Neural cell (in vitro differentiated cells): Measurements from ENCODE around the gene FAM171A2. TPM values are rescaled to one million over a fixed set of nuclear protein-coding genes. Genes with fewer than 3 reads are reported as not detected.

Experiments
- H2AFZ ChIP-seq: fragments of 200-600, 300-800 bp; sonication (generic), shearing (Covaris generic); 2 replicates; pipeline ENCODE4 v1.6.0; 2014; ENCODE audit warnings: low read depth, mild to moderate bottlenecking, antibody characterized with exemption, low read length, moderate library complexity
- H3F3A ChIP-seq: fragments of 200-600 bp; shearing (Covaris generic); 2 replicates; pipeline ENCODE4 v1.6.1; 2016; ENCODE audit warnings: mild to moderate bottlenecking, moderate library complexity, mixed read lengths, antibody characterized with exemption, low read length; ENCODE audit not compliant: insufficient read depth, poor library complexity, severe bottlenecking
- H3K27ac ChIP-seq: fragments of 200-600, 300-800 bp; sonication (generic), shearing (Covaris generic); 2 replicates; pipeline ENCODE4 v1.5.1; 2014; ENCODE audit warnings: mild to moderate bottlenecking, low read length, moderate library complexity
- H3K27me3 ChIP-seq: fragments of 300-800, 200-600 bp; sonication (generic), shearing (Covaris generic); 2 replicates; pipeline ENCODE4 v1.6.0; 2014; ENCODE audit warnings: mild to moderate bottlenecking, low read depth, low read length, moderate library complexity; ENCODE audit not compliant: insufficient read depth
- H3K36me3 ChIP-seq: fragments of 300-800, 200-600 bp; sonication (generic), shearing (Covaris generic); 2 replicates; pipeline ENCODE4 v1.5.1; 2014; ENCODE audit warnings: mild to moderate bottlenecking, antibody characterized with exemption, low read length, moderate library complexity; ENCODE audit not compliant: insufficient read depth
- H3K4me2 ChIP-seq: fragments of 300-800, 200-600 bp; sonication (generic), shearing (Covaris generic); 2 replicates; pipeline ENCODE4 v1.6.0; 2014; ENCODE audit warnings: mild to moderate bottlenecking, low read length
- H3K4me3 ChIP-seq: fragments of 300-800, 200-600 bp; sonication (generic), shearing (Covaris generic); 2 replicates; pipeline ENCODE4 v1.5.1; 2014; ENCODE audit warnings: mild to moderate bottlenecking, low read length, moderate library complexity
- H3K79me2 ChIP-seq: fragments of 200-600 bp; shearing (Covaris generic); replicated peaks from 2 replicates; pipeline ENCODE4 v1.6.0; 2014; ENCODE audit warnings: mild to moderate bottlenecking, low read length, moderate library complexity; ENCODE audit not compliant: insufficient read depth
- H3K9ac ChIP-seq: fragments of 300-800, 200-600 bp; sonication (generic), shearing (Covaris generic); 2 replicates; pipeline ENCODE4 v1.6.1; 2016; ENCODE audit warnings: mild to moderate bottlenecking, low read length, mixed read lengths
- H3K9me2 ChIP-seq: fragments of 200-600 bp; shearing (Covaris generic); 2 replicates; pipeline ENCODE4 v1.6.1; 2016; ENCODE audit warnings: mild to moderate bottlenecking, low read length, mixed read lengths; ENCODE audit not compliant: insufficient read depth
- H3K9me3 ChIP-seq: fragments of 200-600, 300-800 bp; sonication (generic), shearing (Covaris generic); 2 replicates; pipeline ENCODE4 v1.6.1; 2016; ENCODE audit warnings: mild to moderate bottlenecking, mixed run types, low read length, moderate library complexity, mixed read lengths
- H4K20me1 ChIP-seq: fragments of 200-600 bp; shearing (Covaris generic); 2 replicates; pipeline ENCODE4 v1.6.1; 2016; ENCODE audit warnings: mild to moderate bottlenecking, mixed run types; ENCODE audit not compliant: insufficient read depth
- EP300 ChIP-seq: fragments of 450-650 bp; conservative IDR thresholded peaks from 2 replicates; pipeline ENCODE4 v1.6.1; 2014; ENCODE audit warnings: antibody characterized with exemption, mild to moderate bottlenecking, moderate library complexity; ENCODE audit not compliant: poor library complexity, severe bottlenecking
- EZH2 ChIP-seq: fragments of 200-600, 300-800 bp; shearing (Covaris generic), sonication (generic); IDR thresholded peaks from 2 replicates; pipeline ENCODE4 v1.6.1; 2014; ENCODE audit warnings: antibody characterized with exemption, low read length, borderline replicate concordance, mild to moderate bottlenecking; ENCODE audit not compliant: insufficient read depth, poor library complexity, severe bottlenecking
- MXI1 ChIP-seq: fragments of 450-650 bp; conservative IDR thresholded peaks from 2 replicates; pipeline ENCODE4 v1.6.1; 2014; ENCODE audit warnings: antibody characterized with exemption, mild to moderate bottlenecking; ENCODE audit not compliant: poor library complexity, severe bottlenecking
- POLR2AphosphoS5 ChIP-seq: IDR thresholded peaks from 2 replicates; pipeline ENCODE4 v1.6.1; 2012
- RAD21 ChIP-seq: fragments of 450-650 bp; conservative IDR thresholded peaks from 2 replicates; pipeline ENCODE4 v1.6.1; 2014; ENCODE audit warnings: antibody characterized with exemption, mild to moderate bottlenecking, moderate library complexity
- SMC3 ChIP-seq: fragments of 450-650 bp; conservative IDR thresholded peaks from 2 replicates; pipeline ENCODE4 v1.6.1; 2014; ENCODE audit warnings: antibody characterized with exemption, mild to moderate bottlenecking, moderate library complexity; ENCODE audit not compliant: poor library complexity
- TAF1 ChIP-seq: IDR thresholded peaks from 2 replicates; pipeline ENCODE4 v1.6.1; 2012; ENCODE audit warnings: low read depth
- polyA plus RNA-seq: library from polyadenylated mRNA; depleted of rRNA; stranded (reverse); fragments of >200 nt; gene quantifications from 2 replicates; pipeline ENCODE4 v1.2.3, GENCODE V29; 2014
- TF ChIP-seq, protein P1 (sequence below): fragments of 450-650 bp; IDR thresholded peaks from 2 replicates; pipeline ENCODE4 v1.5.1; 2014; ENCODE audit warnings: antibody characterized with exemption, mild to moderate bottlenecking, moderate library complexity; ENCODE audit not compliant: poor library complexity, severe bottlenecking
- TF ChIP-seq, protein P2 (sequence below): IDR thresholded peaks from 2 replicates; pipeline ENCODE4 v1.6.1; 2012; ENCODE audit warnings: borderline replicate concordance

The FAM171A2 gene
- polyA plus RNA-seq, 1 donor from 2014 or later = 73.6 TPM

- TF ChIP-seq RAD21 (no peak), MXI1 (no peak), EZH2 (no peak), TAF1 (no peak), POLR2AphosphoS5 (no peak)
- TF ChIP-seq, protein P1, sequence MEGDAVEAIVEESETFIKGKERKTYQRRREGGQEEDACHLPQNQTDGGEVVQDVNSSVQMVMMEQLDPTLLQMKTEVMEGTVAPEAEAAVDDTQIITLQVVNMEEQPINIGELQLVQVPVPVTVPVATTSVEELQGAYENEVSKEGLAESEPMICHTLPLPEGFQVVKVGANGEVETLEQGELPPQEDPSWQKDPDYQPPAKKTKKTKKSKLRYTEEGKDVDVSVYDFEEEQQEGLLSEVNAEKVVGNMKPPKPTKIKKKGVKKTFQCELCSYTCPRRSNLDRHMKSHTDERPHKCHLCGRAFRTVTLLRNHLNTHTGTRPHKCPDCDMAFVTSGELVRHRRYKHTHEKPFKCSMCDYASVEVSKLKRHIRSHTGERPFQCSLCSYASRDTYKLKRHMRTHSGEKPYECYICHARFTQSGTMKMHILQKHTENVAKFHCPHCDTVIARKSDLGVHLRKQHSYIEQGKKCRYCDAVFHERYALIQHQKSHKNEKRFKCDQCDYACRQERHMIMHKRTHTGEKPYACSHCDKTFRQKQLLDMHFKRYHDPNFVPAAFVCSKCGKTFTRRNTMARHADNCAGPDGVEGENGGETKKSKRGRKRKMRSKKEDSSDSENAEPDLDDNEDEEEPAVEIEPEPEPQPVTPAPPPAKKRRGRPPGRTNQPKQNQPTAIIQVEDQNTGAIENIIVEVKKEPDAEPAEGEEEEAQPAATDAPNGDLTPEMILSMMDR = no peak
- TF ChIP-seq, protein P2, sequence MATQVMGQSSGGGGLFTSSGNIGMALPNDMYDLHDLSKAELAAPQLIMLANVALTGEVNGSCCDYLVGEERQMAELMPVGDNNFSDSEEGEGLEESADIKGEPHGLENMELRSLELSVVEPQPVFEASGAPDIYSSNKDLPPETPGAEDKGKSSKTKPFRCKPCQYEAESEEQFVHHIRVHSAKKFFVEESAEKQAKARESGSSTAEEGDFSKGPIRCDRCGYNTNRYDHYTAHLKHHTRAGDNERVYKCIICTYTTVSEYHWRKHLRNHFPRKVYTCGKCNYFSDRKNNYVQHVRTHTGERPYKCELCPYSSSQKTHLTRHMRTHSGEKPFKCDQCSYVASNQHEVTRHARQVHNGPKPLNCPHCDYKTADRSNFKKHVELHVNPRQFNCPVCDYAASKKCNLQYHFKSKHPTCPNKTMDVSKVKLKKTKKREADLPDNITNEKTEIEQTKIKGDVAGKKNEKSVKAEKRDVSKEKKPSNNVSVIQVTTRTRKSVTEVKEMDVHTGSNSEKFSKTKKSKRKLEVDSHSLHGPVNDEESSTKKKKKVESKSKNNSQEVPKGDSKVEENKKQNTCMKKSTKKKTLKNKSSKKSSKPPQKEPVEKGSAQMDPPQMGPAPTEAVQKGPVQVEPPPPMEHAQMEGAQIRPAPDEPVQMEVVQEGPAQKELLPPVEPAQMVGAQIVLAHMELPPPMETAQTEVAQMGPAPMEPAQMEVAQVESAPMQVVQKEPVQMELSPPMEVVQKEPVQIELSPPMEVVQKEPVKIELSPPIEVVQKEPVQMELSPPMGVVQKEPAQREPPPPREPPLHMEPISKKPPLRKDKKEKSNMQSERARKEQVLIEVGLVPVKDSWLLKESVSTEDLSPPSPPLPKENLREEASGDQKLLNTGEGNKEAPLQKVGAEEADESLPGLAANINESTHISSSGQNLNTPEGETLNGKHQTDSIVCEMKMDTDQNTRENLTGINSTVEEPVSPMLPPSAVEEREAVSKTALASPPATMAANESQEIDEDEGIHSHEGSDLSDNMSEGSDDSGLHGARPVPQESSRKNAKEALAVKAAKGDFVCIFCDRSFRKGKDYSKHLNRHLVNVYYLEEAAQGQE = no peak
- Histone ChIP-seq H3K9ac (no peak overlapping the region), H3K27ac (no peak overlapping the region), H3K27me3 (no peaks in the 10 kb centered on the region), H3F3A (no peaks in the 10 kb centered on the region), H4K20me1 (peaks cover 50% of the 10 kb centered on the region), H3K4me3 (no peak overlapping the region), H2AFZ (no peak overlapping the region), H3K9me2 (no peaks in the 10 kb centered on the region), H3K36me3 (no peaks in the 10 kb centered on the region), H3K79me2 (peaks cover 50% of the 10 kb centered on the region), H3K4me2 (no peak overlapping the region), H3K9me3 (no peaks in the 10 kb centered on the region)
Measured at GRCh38 chr17:44358066-44358465, 5.6 kb downstream of the FAM171A2 start.

GRCh38 chr17:44356241-44356640 lies 7.4 kb downstream of the FAM171A2 start:
- Histone ChIP-seq H4K20me1 (peaks cover 42% of the 10 kb centered on the region), H3K4me3 (no peak overlapping the region), H2AFZ (no peak overlapping the region), H3K36me3 (no peaks in the 10 kb centered on the region), H3K27me3 (no peaks in the 10 kb centered on the region), H3K4me2 (no peak overlapping the region), H3K79me2 (peaks cover 31% of the 10 kb centered on the region), H3F3A (no peaks in the 10 kb centered on the region), H3K9me2 (no peaks in the 10 kb centered on the region), H3K27ac (no peak overlapping the region), H3K9ac (no peak overlapping the region), H3K9me3 (no peaks in the 10 kb centered on the region)
- TF ChIP-seq, protein P2 = no peak
- no peak for TF ChIP-seq SMC3
- TF ChIP-seq EZH2 = no peak
- no peak for TF ChIP-seq EP300
- no peak for TF ChIP-seq POLR2AphosphoS5
- TF ChIP-seq TAF1 = no peak
- TF ChIP-seq RAD21 = no peak
- no peak for TF ChIP-seq MXI1
- TF ChIP-seq, protein P1 = no peak
